GM23338 (cell line): ENCODE measurements around the gene ATAD3B. TPM values are rescaled to one million over a fixed set of nuclear protein-coding genes. Genes with fewer than 3 reads are reported as not detected.

ENCODE experiments used
- ATAC-seq: fragments of 200-7000 bp; cut with Tn5 transposase; 3 replicates; pipeline ENCODE4 v1.9.1; 2020
- DNase-seq: peaks from one replicate; pipeline ENCODE4 v3.0.0-alpha.2; 2015; ENCODE audit warnings: low spot score
- H2AFZ ChIP-seq: fragments of 200-600 bp; sonication (generic); 2 replicates; pipeline ENCODE4 v1.8.0; 2016; ENCODE audit warnings: antibody characterized with exemption, mild to moderate bottlenecking, moderate library complexity
- H3F3A ChIP-seq: fragments of 200-600 bp; sonication (generic); replicated peaks from 2 replicates; pipeline ENCODE4 v1.8.0; 2017; ENCODE audit warnings: antibody characterized with exemption, mixed run types, low read depth
- H3K27ac ChIP-seq: fragments of 200-600 bp; sonication (generic); 2 replicates; pipeline ENCODE4 v1.6.1; 2016; ENCODE audit warnings: low read depth
- H3K27me3 ChIP-seq: fragments of 200-600 bp; sonication (generic); 2 replicates; pipeline ENCODE4 v1.8.0; 2016; ENCODE audit warnings: mild to moderate bottlenecking, mixed run types, moderate library complexity; ENCODE audit not compliant: insufficient read depth
- H3K36me3 ChIP-seq: fragments of 200-600 bp; sonication (generic); 2 replicates; pipeline ENCODE4 v1.8.0; 2016; ENCODE audit warnings: mild to moderate bottlenecking; ENCODE audit not compliant: insufficient read depth
- H3K4me1 ChIP-seq: fragments of 200-600 bp; sonication (generic); 2 replicates; pipeline ENCODE4 v1.8.0; 2016; ENCODE audit warnings: mild to moderate bottlenecking, moderate library complexity; ENCODE audit not compliant: insufficient read depth
- H3K4me2 ChIP-seq: fragments of 200-600 bp; sonication (generic); 2 replicates; pipeline ENCODE4 v1.7.1; 2017; ENCODE audit warnings: mixed run types
- H3K4me3 ChIP-seq: fragments of 200-600 bp; sonication (generic); 2 replicates; pipeline ENCODE4 v1.6.1; 2016; ENCODE audit warnings: mixed run types
- H3K79me2 ChIP-seq: fragments of 200-600 bp; sonication (generic); replicated peaks from 2 replicates; pipeline ENCODE4 v1.8.0; 2017; ENCODE audit warnings: mild to moderate bottlenecking; ENCODE audit not compliant: insufficient read depth
- H3K9me2 ChIP-seq: fragments of 200-600 bp; sonication (generic); 2 replicates; pipeline ENCODE4 v1.8.0; 2017; ENCODE audit not compliant: insufficient read depth
- H4K20me1 ChIP-seq: fragments of 200-600 bp; sonication (generic); replicated peaks from 2 replicates; pipeline ENCODE4 v1.8.0; 2017; ENCODE audit warnings: mild to moderate bottlenecking; ENCODE audit not compliant: insufficient read depth
- H3K27ac Mint-ChIP-seq: 2 replicates; pipeline ENCODE4 v1.8.0; 2020; ENCODE audit warnings: inconsistent platforms, mild to moderate bottlenecking, moderate library complexity, mixed read lengths
- H3K27me3 Mint-ChIP-seq: 3 replicates; pipeline ENCODE4 v1.8.0; 2022; ENCODE audit warnings: low read depth, mild to moderate bottlenecking, moderate library complexity, mixed read lengths, inconsistent platforms; ENCODE audit not compliant: insufficient read depth, poor library complexity
- H3K36me3 Mint-ChIP-seq: 3 replicates; pipeline ENCODE4 v1.8.0; 2021; ENCODE audit warnings: low read depth, mild to moderate bottlenecking, inconsistent platforms, moderate library complexity, mixed read lengths
- H3K4me1 Mint-ChIP-seq: 3 replicates; pipeline ENCODE4 v1.8.0; 2020; ENCODE audit warnings: mild to moderate bottlenecking, inconsistent platforms, mixed read lengths
- H3K4me3 Mint-ChIP-seq: 3 replicates; pipeline ENCODE4 v1.8.0; 2021; ENCODE audit warnings: moderate library complexity, mild to moderate bottlenecking, inconsistent platforms, mixed read lengths
- H3K9me3 Mint-ChIP-seq: 3 replicates; pipeline ENCODE4 v1.8.0; 2020; ENCODE audit warnings: moderate library complexity, mild to moderate bottlenecking, inconsistent platforms, mixed read lengths
- CREB1 ChIP-seq: fragments of 250-450 bp; sonication (Bioruptor Pico); IDR thresholded peaks from 2 replicates; pipeline ENCODE4 v1.5.0; 2020; ENCODE audit warnings: low read depth, mild to moderate bottlenecking, moderate library complexity
- EZH2 ChIP-seq: fragments of 200-600 bp; sonication (generic); IDR thresholded peaks from one replicate; pipeline ENCODE4 v1.8.0; 2017; ENCODE audit warnings: antibody characterized with exemption, mild to moderate bottlenecking, low read depth; ENCODE audit not compliant: unreplicated experiment
- EZH2phosphoT487 ChIP-seq: fragments of 200-600 bp; sonication (generic); IDR thresholded peaks from one replicate; pipeline ENCODE4 v1.8.1; 2018; ENCODE audit warnings: antibody characterized with exemption; ENCODE audit not compliant: unreplicated experiment
- NANOG ChIP-seq: IDR thresholded peaks from 2 replicates; pipeline ENCODE4 v1.6.1; 2016; ENCODE audit warnings: antibody characterized with exemption, borderline replicate concordance
- POLR2AphosphoS5 ChIP-seq: IDR thresholded peaks from 2 replicates; pipeline ENCODE4 v1.6.1; 2016; ENCODE audit warnings: antibody characterized with exemption, low read depth
- STAT1 ChIP-seq: IDR thresholded peaks from one replicate; pipeline ENCODE4 v1.6.1; 2016; ENCODE audit warnings: antibody characterized with exemption; ENCODE audit not compliant: unreplicated experiment
- ZNF114 ChIP-seq: fragments of 250-450 bp; sonication (Bioruptor Pico); IDR thresholded peaks from 2 replicates; pipeline ENCODE4 v1.5.0; 2020; ENCODE audit warnings: mild to moderate bottlenecking, moderate library complexity
- ZNF331 ChIP-seq: fragments of 250-450 bp; sonication (Bioruptor Pico); IDR thresholded peaks from 2 replicates; pipeline ENCODE4 v1.5.0; 2020; ENCODE audit warnings: low read depth, mild to moderate bottlenecking, moderate library complexity
- ZNF462 ChIP-seq: fragments of 250-450 bp; sonication (Bioruptor Pico); IDR thresholded peaks from 2 replicates; pipeline ENCODE4 v1.5.0; 2020; ENCODE audit warnings: mild to moderate bottlenecking, moderate library complexity
- polyA plus RNA-seq: library from polyadenylated mRNA; unstranded; fragments of >200 nt; fragmentation: Nextera tagmentation; extraction: Ambion mirVana; gene quantifications from 2 replicates; pipeline ENCODE4 v1.2.1, GENCODE V29; 2016
- total RNA-seq: library from RNA; depleted of rRNA; stranded (reverse); fragments of >200 nt; shearing (Covaris generic); gene quantifications from 2 replicates; pipeline ENCODE4 v1.2.3, GENCODE V29; 2014
- TF ChIP-seq, protein P1 (sequence below): IDR thresholded peaks from one replicate; pipeline ENCODE4 v1.6.1; 2018; ENCODE audit warnings: antibody characterized with exemption; ENCODE audit not compliant: unreplicated experiment

The ATAD3B gene
- total and polyA plus RNA-seq, 2 experiments from 2014 or later = 37.8 to 63.4 TPM

DNA sequence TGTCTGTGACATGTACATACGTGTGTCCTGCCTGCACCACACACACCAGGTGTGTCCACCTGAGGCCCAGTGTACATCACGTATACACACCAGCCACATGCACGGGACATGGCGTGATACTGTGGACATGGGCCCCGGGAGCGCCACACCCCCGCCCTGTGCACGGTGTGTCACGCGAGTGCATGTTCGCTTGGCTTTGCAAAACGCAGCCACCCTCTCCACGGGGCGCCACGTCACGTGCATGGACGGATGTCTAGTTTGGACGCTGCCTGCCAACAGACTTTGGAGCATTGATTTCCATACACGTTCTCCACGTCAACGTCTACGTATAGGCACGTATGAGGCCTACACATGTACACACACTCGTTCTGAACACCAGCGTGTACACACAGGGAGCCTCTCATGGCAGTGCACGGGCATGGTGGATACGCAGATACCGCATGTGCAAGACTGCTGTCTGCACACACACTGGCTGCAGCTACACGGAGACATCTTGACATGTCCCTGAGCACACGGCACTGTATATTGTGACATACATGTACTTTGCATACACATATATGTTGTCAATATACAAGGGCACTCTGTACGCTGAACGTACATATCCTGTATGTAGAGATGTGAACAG lies 66.2 kb downstream of the ATAD3B start:
- H3K4me2 ChIP-seq = no peak overlapping the region
- H3K36me3 ChIP-seq = no peaks in the 10 kb centered on the region
- no peaks in the 10 kb centered on the region for H3K9me2 ChIP-seq
- Mint-ChIP-seq H3K36me3 (peaks cover 16% of the 10 kb centered on the region), H3K27ac (no peak overlapping the region), H3K9me3 (no peaks in the 10 kb centered on the region), H3K4me1 (peaks cover 8% of the 10 kb centered on the region), H3K4me3 (no peak overlapping the region), H3K27me3 (peaks cover 15% of the 10 kb centered on the region)
- TF ChIP-seq ZNF114 (CRISPR knock-in tag) (no peak), CREB1 (no peak), EZH2phosphoT487 (no peak), STAT1 (no peak), ZNF331 (CRISPR knock-in tag) (no peak)
- TF ChIP-seq, protein P1, sequence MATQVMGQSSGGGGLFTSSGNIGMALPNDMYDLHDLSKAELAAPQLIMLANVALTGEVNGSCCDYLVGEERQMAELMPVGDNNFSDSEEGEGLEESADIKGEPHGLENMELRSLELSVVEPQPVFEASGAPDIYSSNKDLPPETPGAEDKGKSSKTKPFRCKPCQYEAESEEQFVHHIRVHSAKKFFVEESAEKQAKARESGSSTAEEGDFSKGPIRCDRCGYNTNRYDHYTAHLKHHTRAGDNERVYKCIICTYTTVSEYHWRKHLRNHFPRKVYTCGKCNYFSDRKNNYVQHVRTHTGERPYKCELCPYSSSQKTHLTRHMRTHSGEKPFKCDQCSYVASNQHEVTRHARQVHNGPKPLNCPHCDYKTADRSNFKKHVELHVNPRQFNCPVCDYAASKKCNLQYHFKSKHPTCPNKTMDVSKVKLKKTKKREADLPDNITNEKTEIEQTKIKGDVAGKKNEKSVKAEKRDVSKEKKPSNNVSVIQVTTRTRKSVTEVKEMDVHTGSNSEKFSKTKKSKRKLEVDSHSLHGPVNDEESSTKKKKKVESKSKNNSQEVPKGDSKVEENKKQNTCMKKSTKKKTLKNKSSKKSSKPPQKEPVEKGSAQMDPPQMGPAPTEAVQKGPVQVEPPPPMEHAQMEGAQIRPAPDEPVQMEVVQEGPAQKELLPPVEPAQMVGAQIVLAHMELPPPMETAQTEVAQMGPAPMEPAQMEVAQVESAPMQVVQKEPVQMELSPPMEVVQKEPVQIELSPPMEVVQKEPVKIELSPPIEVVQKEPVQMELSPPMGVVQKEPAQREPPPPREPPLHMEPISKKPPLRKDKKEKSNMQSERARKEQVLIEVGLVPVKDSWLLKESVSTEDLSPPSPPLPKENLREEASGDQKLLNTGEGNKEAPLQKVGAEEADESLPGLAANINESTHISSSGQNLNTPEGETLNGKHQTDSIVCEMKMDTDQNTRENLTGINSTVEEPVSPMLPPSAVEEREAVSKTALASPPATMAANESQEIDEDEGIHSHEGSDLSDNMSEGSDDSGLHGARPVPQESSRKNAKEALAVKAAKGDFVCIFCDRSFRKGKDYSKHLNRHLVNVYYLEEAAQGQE = no peak
- no peak overlapping the region for H2AFZ ChIP-seq
- peaks cover 24% of the 10 kb centered on the region for H3F3A ChIP-seq
- DNase-seq = no peak
- H3K4me3 ChIP-seq = no peak overlapping the region
- no peak for ATAC-seq
- no peaks in the 10 kb centered on the region for H3K79me2 ChIP-seq
- no peaks in the 10 kb centered on the region; the same call in 1 of the 2 replicates for H3K4me1 ChIP-seq
- no peak overlapping the region for H3K27ac ChIP-seq
- H3K27me3 ChIP-seq = no peaks in the 10 kb centered on the region
- peaks cover 4% of the 10 kb centered on the region; the same call in 1 of the 2 replicates for H4K20me1 ChIP-seq

DNA sequence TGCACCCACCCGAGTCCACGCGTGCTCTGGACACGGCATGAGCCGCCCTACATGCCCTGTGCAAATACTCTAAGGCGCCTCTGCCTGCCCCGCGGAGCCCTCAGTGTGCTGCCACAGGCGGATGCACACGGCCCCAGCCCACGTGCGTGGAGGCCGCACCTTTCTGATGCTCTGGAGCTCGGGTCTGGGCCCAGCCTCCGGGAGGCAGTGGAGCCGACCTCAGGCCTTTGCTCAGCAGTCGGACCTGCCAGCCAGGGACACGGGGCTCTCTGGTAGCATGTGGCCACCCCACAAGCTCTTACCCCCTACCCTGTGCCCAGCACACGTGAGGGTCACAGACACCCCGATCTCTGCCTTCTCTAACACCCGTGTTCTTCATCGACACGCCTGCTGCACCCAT lies 66.8 kb downstream of the ATAD3B start:
- no peak overlapping the region; the same call in 1 of the 2 replicates for H3K4me2 ChIP-seq
- no peaks in the 10 kb centered on the region for H3K27me3 ChIP-seq
- 0 out of 2 replicates have a peak overlapping the region, but pooled peaks have one; percentile 28 for H3K27ac Mint-ChIP-seq
- no peak for TF ChIP-seq ZNF462 (CRISPR knock-in tag)
- TF ChIP-seq ZNF331 (CRISPR knock-in tag) = no peak
- TF ChIP-seq STAT1 = no peak
- TF ChIP-seq POLR2AphosphoS5 = no peak
- no peak for TF ChIP-seq ZNF114 (CRISPR knock-in tag)
- no peak for TF ChIP-seq EZH2
- no peak for TF ChIP-seq NANOG

More for the DNA sequence above, 66.8 kb downstream of the ATAD3B start:
- H3K79me2 ChIP-seq = no peaks in the 10 kb centered on the region
- no peak overlapping the region for H3K27ac ChIP-seq
- no peak overlapping the region for H2AFZ ChIP-seq
- no peaks in the 10 kb centered on the region for H3K9me2 ChIP-seq
- peaks cover 4% of the 10 kb centered on the region; the same call in 1 of the 2 replicates for H4K20me1 ChIP-seq
- no peaks in the 10 kb centered on the region for H3K36me3 ChIP-seq
- no peaks in the 10 kb centered on the region; the same call in 1 of the 2 replicates for H3K4me1 ChIP-seq
- DNase-seq (no peak), ATAC-seq (no peak)
- H3K27me3 Mint-ChIP-seq = peaks cover 15% of the 10 kb centered on the region
- H3K4me1 Mint-ChIP-seq = peaks cover 8% of the 10 kb centered on the region
- no peaks in the 10 kb centered on the region for H3K9me3 Mint-ChIP-seq
- peak overlapping the region; percentile 73 for H3K4me3 Mint-ChIP-seq
- no peak overlapping the region for H3K4me3 ChIP-seq
- H3F3A ChIP-seq = peaks cover 24% of the 10 kb centered on the region
- peaks cover 22% of the 10 kb centered on the region for H3K36me3 Mint-ChIP-seq
